Measurements from ENCODE around the gene LRP4.

The LRP4 gene

DNA sequence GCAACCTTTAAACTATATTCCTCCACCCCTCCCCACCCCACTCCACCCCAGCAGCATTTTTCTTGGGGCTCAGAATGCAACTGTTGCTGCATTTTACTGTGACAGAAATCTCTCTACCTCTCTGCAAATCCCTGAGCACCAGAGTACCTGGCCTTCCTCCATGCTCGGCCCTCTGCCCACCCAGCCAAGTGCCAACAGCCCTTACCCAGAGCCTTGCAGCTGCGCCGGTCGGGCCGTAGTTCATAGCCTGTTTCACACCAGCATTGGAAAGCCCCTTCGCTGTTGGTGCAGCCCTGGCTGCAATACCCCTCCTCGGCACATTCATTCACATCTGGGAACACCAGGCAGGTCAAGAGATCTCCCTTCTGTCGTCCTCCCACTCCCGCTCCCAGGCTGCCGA lies 23.4 kb downstream of the LRP4 start:
- H3K4me3 ChIP-seq (replicated peaks in 1 of 2; ENCODE audit: low read depth in 2 of 2, low read length in 2 of 2), result no peak overlapping the region
- DNase-seq (ENCODE audit: low read depth in 2 of 2), result no peak

DNA sequence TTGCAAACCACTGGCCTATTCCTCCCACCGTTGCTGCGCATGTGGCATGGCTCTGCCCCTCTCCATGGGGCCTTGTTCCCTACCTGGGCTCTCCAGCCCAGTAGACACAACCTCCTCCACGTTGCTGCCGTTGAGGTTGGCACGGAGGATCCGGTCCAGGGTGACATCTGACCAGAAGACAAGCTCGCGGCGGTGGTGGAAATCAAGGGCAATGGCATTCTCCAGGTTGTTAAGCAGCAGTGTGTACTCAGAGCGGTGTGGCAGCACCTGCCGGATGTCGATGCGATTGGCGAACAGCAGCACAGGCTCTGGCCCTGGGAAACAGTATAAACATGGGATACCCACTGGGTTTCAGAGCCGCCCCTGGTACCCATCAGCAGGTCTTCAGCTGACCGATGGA lies 23.8 kb downstream of the LRP4 start:
- DNase-seq (ENCODE audit: low read depth in 2 of 2), result no peak
- TF ChIP-seq, protein P1, sequence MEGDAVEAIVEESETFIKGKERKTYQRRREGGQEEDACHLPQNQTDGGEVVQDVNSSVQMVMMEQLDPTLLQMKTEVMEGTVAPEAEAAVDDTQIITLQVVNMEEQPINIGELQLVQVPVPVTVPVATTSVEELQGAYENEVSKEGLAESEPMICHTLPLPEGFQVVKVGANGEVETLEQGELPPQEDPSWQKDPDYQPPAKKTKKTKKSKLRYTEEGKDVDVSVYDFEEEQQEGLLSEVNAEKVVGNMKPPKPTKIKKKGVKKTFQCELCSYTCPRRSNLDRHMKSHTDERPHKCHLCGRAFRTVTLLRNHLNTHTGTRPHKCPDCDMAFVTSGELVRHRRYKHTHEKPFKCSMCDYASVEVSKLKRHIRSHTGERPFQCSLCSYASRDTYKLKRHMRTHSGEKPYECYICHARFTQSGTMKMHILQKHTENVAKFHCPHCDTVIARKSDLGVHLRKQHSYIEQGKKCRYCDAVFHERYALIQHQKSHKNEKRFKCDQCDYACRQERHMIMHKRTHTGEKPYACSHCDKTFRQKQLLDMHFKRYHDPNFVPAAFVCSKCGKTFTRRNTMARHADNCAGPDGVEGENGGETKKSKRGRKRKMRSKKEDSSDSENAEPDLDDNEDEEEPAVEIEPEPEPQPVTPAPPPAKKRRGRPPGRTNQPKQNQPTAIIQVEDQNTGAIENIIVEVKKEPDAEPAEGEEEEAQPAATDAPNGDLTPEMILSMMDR (IDR thresholded peaks at IDR 0.05; ENCODE audit: low read depth, low read length), result no peak
- no peak overlapping the region for H3K4me3 ChIP-seq (replicated peaks in 1 of 2; ENCODE audit: low read depth in 2 of 2, low read length in 2 of 2)

More for the DNA sequence above, 23.4 kb downstream of the LRP4 start:
- TF ChIP-seq, protein P1 (IDR thresholded peaks at IDR 0.05; ENCODE audit: low read depth, low read length), result no peak

DNA sequence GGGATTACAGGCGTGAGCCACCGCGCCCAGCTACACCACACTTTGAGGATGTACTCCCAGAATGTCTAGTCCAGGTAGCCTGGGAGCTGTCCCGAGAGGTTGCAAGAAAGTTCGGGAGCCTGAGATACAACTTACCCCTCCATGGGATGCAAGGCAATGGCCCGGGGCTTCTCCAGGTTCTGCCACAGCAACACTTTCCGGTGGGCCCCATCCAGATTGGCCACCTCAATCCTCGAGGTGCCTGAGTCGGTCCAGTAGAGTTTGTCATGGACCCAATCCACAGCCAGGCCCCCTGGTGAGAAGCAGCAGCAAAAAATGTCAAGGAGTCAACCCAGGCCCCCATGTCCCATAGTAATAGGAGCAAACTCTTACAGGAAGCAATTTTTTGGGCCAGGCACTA lies 25.5 kb downstream of the LRP4 start:
- no peak for DNase-seq (ENCODE audit: low read depth in 2 of 2)
- no peak overlapping the region for H3K4me3 ChIP-seq (replicated peaks in 1 of 2; ENCODE audit: low read depth in 2 of 2, low read length in 2 of 2)
- TF ChIP-seq, protein P1 (IDR thresholded peaks at IDR 0.05; ENCODE audit: low read depth, low read length), result no peak

DNA sequence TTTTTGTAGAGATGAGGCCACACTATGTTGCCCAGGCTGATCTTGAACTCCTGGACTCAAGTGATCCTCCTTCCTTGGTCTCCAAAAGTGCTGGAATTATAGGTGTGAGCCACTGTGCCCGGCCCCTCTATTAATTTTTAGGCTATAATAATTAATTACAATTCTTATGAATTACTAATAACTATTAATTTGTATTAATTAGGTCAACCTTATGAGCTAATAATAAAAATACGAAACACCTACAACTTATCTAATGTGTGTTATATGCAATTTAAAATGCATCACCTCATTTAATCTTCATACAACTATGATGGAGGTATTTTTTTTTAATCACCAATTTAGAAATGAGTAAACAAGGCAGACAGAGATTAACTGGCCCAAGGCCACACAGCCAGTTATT lies 26.2 kb downstream of the LRP4 start:
- no peak overlapping the region for H3K4me3 ChIP-seq (replicated peaks in 1 of 2; ENCODE audit: low read depth in 2 of 2, low read length in 2 of 2)
- DNase-seq (ENCODE audit: low read depth in 2 of 2), result no peak
- TF ChIP-seq, protein P1 (IDR thresholded peaks at IDR 0.05; ENCODE audit: low read depth, low read length), result no peak

DNA sequence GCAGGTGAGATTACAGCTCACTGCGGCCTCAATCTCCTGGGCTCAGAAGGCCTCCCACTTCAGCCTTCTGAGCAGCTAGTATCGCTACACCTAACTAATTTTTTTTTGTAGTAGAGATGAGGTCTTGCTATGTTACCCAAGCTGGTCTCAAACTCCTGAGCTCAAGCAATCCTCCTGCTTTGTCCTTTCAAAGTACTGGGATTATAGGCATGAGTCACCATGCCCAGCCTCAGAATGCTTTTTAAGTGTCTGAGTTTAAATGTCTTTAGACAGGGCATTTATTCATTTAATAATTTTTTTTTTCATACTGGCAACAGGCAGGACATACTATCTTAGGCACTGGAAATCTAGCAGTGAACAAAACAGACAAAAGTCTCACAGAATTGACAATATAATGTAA lies 27.7 kb downstream of the LRP4 start:
- DNase-seq (ENCODE audit: low read depth in 2 of 2), result peak in 1 of 2 donors; percentile 17
- TF ChIP-seq, protein P1 (IDR thresholded peaks at IDR 0.05; ENCODE audit: low read depth, low read length), result no peak
- no peak overlapping the region for H3K4me3 ChIP-seq (replicated peaks in 1 of 2; ENCODE audit: low read depth in 2 of 2, low read length in 2 of 2)

DNA sequence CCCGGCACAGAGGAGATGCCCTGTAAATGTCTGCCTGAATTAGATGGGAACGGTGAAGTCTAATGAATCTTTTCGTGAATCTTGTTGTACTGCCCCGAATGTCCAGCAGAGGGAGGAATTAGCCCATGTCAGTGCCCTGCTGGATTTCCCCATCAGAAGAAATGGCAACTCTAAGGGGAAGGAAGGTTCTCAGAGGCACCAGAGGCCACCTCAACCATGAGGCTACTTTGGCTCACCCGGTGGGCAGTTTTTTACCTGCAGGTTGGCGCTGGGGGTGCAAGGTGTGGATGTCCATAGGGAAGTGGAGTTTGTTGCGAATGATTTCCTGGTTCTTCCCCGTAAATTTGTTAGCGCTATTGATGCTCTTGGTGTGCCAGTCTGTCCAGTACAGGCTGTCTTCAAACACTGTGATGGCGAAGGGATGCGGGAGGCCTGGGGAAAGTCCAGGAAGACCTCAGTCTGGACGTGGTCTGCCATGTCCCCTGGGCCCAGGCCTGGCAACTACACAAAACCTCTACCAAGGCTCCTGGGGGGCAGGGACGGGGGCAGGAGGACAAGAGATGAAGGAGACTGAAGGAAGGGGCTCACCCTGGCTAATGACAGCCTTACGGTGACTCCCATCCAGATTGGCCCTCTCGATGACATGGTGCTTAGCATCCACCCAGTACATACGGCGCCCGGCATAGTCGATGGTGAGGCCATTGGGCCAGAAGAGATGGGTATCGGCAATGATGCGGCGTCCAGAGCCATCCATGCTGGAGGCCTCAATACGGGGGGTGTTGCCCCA lies 28.5 kb downstream of the LRP4 start:
- TF ChIP-seq, protein P1 (IDR thresholded peaks at IDR 0.05; ENCODE audit: low read depth, low read length), result peak; percentile 83
- no peak overlapping the region for H3K4me3 ChIP-seq (replicated peaks in 1 of 2; ENCODE audit: low read depth in 2 of 2, low read length in 2 of 2)
- DNase-seq (ENCODE audit: low read depth in 2 of 2), result peak; percentile 83 to 85

DNA sequence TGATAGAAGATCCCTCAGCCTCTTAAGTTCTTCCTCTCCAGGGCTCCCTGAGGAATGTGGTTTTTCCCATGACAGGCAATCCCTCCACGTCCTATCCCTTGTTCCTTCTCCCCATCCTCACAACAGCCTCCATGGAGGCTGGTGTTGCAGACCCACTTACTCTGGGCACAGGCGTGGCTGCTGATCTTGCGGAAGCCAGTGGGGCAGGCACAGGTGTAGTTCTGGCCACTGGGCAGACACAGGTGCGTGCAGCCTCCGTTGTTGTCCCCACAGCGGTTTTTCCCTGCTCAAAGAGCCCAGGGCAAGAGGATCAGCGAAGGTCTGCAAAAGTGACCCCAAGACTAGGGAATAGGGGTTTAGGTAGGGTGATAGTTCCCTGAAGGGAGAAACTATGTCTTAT lies 29.1 kb downstream of the LRP4 start:
- TF ChIP-seq, protein P1 (IDR thresholded peaks at IDR 0.05; ENCODE audit: low read depth, low read length), result no peak
- H3K4me3 ChIP-seq (replicated peaks in 1 of 2; ENCODE audit: low read depth in 2 of 2, low read length in 2 of 2), result no peak overlapping the region
- DNase-seq (ENCODE audit: low read depth in 2 of 2), result no peak
